ENCODE measurements around the gene TCAF2.
"Not testable (repeated sequence)": the region's sequence is repeated elsewhere in the genome, so short reads cannot be mapped to it uniquely, and the experiment has no call there.

GRCh38 chr7:143620646-143621045, at the start of gene TCAF2:
- TF ChIP-seq CTCF, POLR2A (IDR thresholded peaks at IDR 0.05): not testable (repeated sequence)
